Right lung (tissue), 5 donors: ENCODE measurements around the gene MOGAT2. TPM values are rescaled to one million over a fixed set of nuclear protein-coding genes. Genes with fewer than 3 reads are reported as not detected.

ENCODE experiments used
- DNase-seq, 2 donors: peaks; one replicate each; pipeline ENCODE4 v3.0.0-alpha.2; 2013
- polyA plus RNA-seq, 5 donors: library from polyadenylated mRNA; unstranded; fragments of 120-200 nt; gene quantifications; one replicate each; pipeline versions ENCODE4 v1.2.1 to v1.2.3, GENCODE V29; 2013; ENCODE audit warnings: inconsistent platforms in 1 of 5, low replicate concordance in 1 of 5; ENCODE audit not compliant: insufficient read length in 5 of 5, insufficient read depth in 1 of 5

MOGAT2 gene
- polyA plus RNA-seq, 5 donors: 0.17 TPM; not detected in 4

- no peak for DNase-seq
These were observed 59.9 kb downstream of the MOGAT2 start for GRCh38 chr11:75777461-75778110.

DNA sequence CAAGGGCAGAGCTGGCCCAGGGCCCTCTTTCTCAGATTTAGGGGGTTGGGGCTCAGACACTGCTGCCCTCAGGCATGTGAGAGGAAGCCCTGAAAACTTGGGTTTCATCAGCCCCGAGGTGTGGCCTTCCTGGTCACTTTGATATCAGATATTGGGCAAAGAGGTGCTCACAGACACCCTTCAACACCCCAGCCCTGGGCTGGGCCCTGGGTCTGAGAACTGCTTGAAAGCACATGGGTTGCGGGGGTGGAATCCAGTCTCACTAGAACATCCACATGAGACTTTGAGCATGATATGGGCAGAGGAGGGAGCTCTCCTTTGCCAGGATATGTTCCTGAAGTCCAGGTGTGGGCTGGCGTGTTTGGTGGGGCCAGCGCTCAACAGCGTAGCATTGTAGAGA is 61.3 kb downstream of the MOGAT2 start:
- no peak for DNase-seq

DNA sequence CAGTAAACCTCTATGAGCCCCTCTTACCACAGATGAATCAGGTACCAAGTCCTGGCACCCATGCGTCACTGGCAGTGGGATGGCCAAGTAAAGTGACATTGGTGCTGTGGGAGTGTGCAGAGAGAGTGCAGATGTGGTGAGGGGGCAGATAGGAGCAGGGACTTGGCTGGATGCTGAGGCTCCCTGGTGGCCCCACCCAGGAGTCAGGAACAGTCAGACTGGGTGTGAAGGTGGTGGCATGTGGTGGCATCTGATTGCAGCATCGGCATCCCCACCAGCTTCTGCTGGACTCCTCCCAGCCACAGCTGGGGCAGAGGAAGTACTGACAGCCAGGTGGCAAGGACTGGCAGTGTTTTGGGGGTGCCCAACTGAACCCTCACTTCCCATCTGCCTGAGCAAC is 62.3 kb downstream of the MOGAT2 start:
- no peak for DNase-seq

- DNase-seq: no peak
These were observed 63.2 kb downstream of the MOGAT2 start for GRCh38 chr11:75780888-75781287.

DNA sequence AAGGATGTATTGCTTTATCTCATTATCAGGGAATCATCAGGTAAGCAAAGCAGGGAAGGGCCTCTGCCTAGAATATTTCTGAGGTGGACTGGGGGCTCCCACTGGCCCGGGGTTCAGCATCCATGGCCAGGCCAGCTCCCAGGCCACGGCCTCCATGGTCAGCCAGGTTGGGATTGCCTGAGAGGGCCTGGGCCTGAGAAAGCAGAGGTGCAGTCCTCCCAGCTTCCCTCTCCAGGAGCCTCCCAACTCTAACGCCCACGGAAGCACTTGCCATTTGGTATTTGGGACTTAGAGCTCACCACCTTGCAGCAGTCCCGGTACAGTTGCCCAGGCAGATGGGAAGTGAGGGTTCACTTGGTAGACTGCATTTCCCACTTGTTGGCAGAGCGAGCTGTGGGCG is 63.7 kb downstream of the MOGAT2 start:
- DNase-seq: no peak

DNA sequence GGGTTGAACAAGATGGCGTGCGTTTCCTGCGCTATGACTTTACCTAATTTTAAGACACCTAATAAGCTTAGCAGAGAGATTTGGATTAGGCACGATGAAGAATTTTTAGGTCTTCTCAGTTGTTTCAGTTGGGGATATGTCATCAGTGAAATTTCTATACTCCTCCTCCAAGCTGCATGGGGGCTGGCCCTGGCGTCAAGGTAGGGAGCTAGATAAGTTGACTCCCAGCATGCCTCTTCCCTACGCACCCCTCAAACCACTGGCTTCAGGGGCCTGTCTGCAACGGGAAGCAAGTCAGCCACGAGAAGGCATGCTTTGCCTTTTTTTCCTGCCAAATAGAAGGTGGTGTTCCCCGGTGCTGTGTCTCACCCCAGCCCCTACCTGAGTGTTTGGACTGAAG is 64.2 kb downstream of the MOGAT2 start:
- no peak for DNase-seq

Other genes with a start within 250 kb of the MOGAT2 start
- 10 to 100 TPM; 17.9 to 31.0 (median 25.6) TPM for gene GDPD5, start 191.9 kb upstream of the MOGAT2 start, polyA plus RNA-seq
- 100 to 1,000 TPM; 354 to 546 (median 466) TPM for gene SERPINH1, start 155.6 kb upstream of the MOGAT2 start, polyA plus RNA-seq
- gene MAP6, start 48.8 kb upstream of the MOGAT2 start, polyA plus RNA-seq: 1 to 10 TPM; 7.5 to 9.7 (median 8.3) TPM
- gene DGAT2, start 50.9 kb downstream of the MOGAT2 start, polyA plus RNA-seq: 1 to 10 TPM; 1.2 to 2.1 (median 1.6) TPM
- 10 to 100 TPM; 19.0 to 25.0 (median 21.4) TPM for gene UVRAG, start 97.4 kb downstream of the MOGAT2 start, polyA plus RNA-seq